ENCODE measurements around the gene TBX4.

DNA sequence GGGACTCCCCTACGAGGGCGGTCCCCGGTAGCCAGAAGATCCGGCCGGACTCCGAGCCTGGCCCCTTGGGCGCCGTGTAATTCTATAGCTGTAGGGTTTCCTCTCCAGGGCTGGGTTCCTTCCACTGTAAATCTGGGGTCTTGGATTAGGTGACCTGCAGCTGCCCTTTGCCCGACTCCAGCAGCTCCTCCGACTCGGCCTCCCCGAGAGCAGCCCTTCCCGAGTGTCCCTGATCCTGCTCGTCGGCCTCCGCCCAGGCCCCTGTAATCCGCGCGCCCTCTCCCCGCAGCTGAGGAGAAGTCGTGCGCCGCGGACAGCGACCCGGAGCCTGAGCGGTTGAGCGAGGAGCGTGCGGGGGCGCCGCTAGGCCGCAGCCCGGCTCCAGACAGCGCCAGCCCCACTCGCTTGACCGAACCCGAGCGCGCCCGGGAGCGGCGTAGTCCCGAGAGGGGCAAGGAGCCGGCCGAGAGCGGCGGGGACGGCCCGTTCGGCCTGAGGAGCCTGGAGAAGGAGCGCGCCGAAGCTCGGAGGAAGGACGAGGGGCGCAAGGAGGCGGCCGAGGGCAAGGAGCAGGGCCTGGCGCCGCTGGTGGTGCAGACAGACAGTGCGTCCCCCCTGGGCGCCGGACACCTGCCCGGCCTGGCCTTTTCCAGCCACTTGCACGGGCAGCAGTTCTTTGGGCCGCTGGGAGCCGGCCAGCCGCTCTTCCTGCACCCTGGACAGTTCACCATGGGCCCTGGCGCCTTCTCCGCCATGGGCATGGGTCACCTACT lies 47.1 kb upstream of the TBX4 start:
- TF ChIP-seq EZH2 (IDR thresholded peaks at IDR 0.05; ENCODE audit: borderline replicate concordance, low read length), result no peak
- TF ChIP-seq, protein P1, sequence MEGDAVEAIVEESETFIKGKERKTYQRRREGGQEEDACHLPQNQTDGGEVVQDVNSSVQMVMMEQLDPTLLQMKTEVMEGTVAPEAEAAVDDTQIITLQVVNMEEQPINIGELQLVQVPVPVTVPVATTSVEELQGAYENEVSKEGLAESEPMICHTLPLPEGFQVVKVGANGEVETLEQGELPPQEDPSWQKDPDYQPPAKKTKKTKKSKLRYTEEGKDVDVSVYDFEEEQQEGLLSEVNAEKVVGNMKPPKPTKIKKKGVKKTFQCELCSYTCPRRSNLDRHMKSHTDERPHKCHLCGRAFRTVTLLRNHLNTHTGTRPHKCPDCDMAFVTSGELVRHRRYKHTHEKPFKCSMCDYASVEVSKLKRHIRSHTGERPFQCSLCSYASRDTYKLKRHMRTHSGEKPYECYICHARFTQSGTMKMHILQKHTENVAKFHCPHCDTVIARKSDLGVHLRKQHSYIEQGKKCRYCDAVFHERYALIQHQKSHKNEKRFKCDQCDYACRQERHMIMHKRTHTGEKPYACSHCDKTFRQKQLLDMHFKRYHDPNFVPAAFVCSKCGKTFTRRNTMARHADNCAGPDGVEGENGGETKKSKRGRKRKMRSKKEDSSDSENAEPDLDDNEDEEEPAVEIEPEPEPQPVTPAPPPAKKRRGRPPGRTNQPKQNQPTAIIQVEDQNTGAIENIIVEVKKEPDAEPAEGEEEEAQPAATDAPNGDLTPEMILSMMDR (conservative IDR thresholded peaks at IDR 0.05 in 1 of 2, IDR thresholded peaks at IDR 0.05 in 1 of 2; ENCODE audit: extremely low read depth in 1 of 2, insufficient read depth in 1 of 2, low read depth in 1 of 2, low read length in 2 of 2), result no peak

Data from mammary epithelial cell (primary cell).